ENCODE measurements around the gene OBSCN. TPM values are rescaled to one million over a fixed set of nuclear protein-coding genes. Genes with fewer than 3 reads are reported as not detected.

OBSCN gene
- total RNA-seq, 1 experiment from 2014 or later, result 10.5 TPM

GRCh38 chr1:228198977-228199590 lies 8.8 kb upstream of the OBSCN start:
- H3K4me3 ChIP-seq (ENCODE audit: low read depth in 2 of 2, low read length in 2 of 2), result no peak overlapping the region
- no peaks in the 10 kb centered on the region for H3K4me1 ChIP-seq (ENCODE audit: control insufficient read depth, insufficient read depth, low read length)
- peaks cover 11% of the 10 kb centered on the region; the same call in 1 of the 2 replicates for H3K9me3 ChIP-seq (ENCODE audit: control insufficient read depth, insufficient read depth, low read depth, low read length)
- H3K36me3 ChIP-seq (ENCODE audit: control insufficient read depth, insufficient read depth, low read length), result no peaks in the 10 kb centered on the region
- intact Hi-C loops (cut with micrococcal nuclease; ENCODE audit: unreplicated experiment), result no loop called here
- no peak for TF ChIP-seq CTCF (IDR thresholded peaks at IDR 0.05)
- ChIA-PET CTCF (no interaction called here), POLR2A (interaction anchor here (0.7 kb wide), 1 partner anchor 11 kb away, joined by 3 read pairs; no protein-coding TSS in a partner anchor)
- H3K27me3 ChIP-seq (ENCODE audit: control insufficient read depth, insufficient read depth, low read length), result no peaks in the 10 kb centered on the region
- BruUV-seq (replicated peaks), result no TSS peak
- in situ Hi-C loops (cut with HindIII; ENCODE audit: low pct_unique_long_range_greater_than_20kb, low sequenced_read_pairs), result no loop called here
- no peak overlapping the region for H3K27ac ChIP-seq (ENCODE audit: low read length)
- DNase-seq (ENCODE audit: low read depth, low spot score), result no peak
- no peak for ATAC-seq

- no peak for TF ChIP-seq REST (IDR thresholded peaks at IDR 0.05; ENCODE audit: insufficient read depth in 1 of 2, low read depth in 2 of 2, low read length in 1 of 2)
- TF ChIP-seq POLR2AphosphoS5 (IDR thresholded peaks at IDR 0.05; ENCODE audit: low read depth, low read length), result no peak
- no peak for TF ChIP-seq TCF7L2 (IDR thresholded peaks at IDR 0.05; ENCODE audit: low read depth, low read length)
- no peak for TF ChIP-seq CTCF (IDR thresholded peaks at IDR 0.05)
- no peak for TF ChIP-seq SIN3A (IDR thresholded peaks at IDR 0.05; ENCODE audit: borderline replicate concordance, insufficient read depth, low read depth, low read length)
- H3K4me1 ChIP-seq (ENCODE audit: control insufficient read depth, insufficient read depth, low read length), result peaks cover 9% of the 10 kb centered on the region; the same call in 1 of the 2 replicates
- CTCF ChIA-PET, result no interaction called here
- ATAC-seq (no peak), DNase-seq (ENCODE audit: low read depth, low spot score) (no peak)
- in situ Hi-C loops (cut with HindIII; ENCODE audit: low pct_unique_long_range_greater_than_20kb, low sequenced_read_pairs) (no loop called here), intact Hi-C loops (cut with micrococcal nuclease; ENCODE audit: unreplicated experiment) (no loop called here)
- H3K4me3 ChIP-seq (ENCODE audit: low read depth in 2 of 2, low read length in 2 of 2), result no peak overlapping the region
- no TSS peak for BruUV-seq (replicated peaks)
- no peaks in the 10 kb centered on the region for H3K9me3 ChIP-seq (ENCODE audit: control insufficient read depth, insufficient read depth, low read depth, low read length)
- H3K36me3 ChIP-seq (ENCODE audit: control insufficient read depth, insufficient read depth, low read length), result no peaks in the 10 kb centered on the region
- no peaks in the 10 kb centered on the region for H3K27me3 ChIP-seq (ENCODE audit: control insufficient read depth, insufficient read depth, low read length)
- POLR2A ChIA-PET, result no interaction called here
- no peak overlapping the region for H3K27ac ChIP-seq (ENCODE audit: low read length)
Observed at GRCh38 chr1:228204958-228205357, 2.9 kb upstream of the OBSCN start.
